K562 (cell line): ENCODE results near the gene KLC1. TPM values are rescaled to one million over a fixed set of nuclear protein-coding genes. Genes with fewer than 3 reads are reported as not detected.

Experiments
- HOXB6 ChIP-seq: fragments of 250-450 bp; sonication (Bioruptor Pico); IDR thresholded peaks from 2 replicates; pipeline ENCODE4 v1.5.1; 2022; ENCODE audit warnings: mild to moderate bottlenecking, borderline replicate concordance
- NR4A1 ChIP-seq, 2 experiments: fragments of 250-450 bp in 1 of 2; fragments of 450-650 bp in 1 of 2; sonication (Bioruptor Pico) in 1 of 2; IDR thresholded peaks; 2 replicates each; pipeline versions ENCODE4 v1.4.0 to v1.6.1; 2016 to 2020; ENCODE audit warnings: mild to moderate bottlenecking in 2 of 2, missing compliant biosample characterization in 1 of 2, missing genetic modification characterization in 1 of 2, moderate library complexity in 1 of 2
- RREB1 ChIP-seq: fragments of 250-450 bp; sonication (Bioruptor Pico); IDR thresholded peaks from 2 replicates; pipeline ENCODE4 v1.4.0; 2020
- polyA plus RNA-seq, 8 experiments: library from polyadenylated mRNA; depleted of rRNA in 4 of 8; stranded (reverse) in 5 of 8; unstranded in 3 of 8; fragments of >200 nt; fragmentation: Nextera tagmentation in 2 of 8; fragmentation: Illumina TruSeq in 1 of 8; extraction: Ambion mirVana in 2 of 8; extraction: Trizol in 1 of 8; gene quantifications; 2 replicates each; pipeline versions ENCODE4 v1.2.1 to v1.2.3, GENCODE V29; 2011 to 2014; ENCODE audit warnings: inconsistent platforms in 1 of 8, missing spikeins in 1 of 8
- total RNA-seq, 7 experiments: library from RNA; depleted of rRNA in 6 of 7; stranded (reverse); fragments of >200 nt in 6 of 7; fragmentation: Illumina TruSeq in 2 of 7; extraction: Trizol in 2 of 7; gene quantifications; 2 replicates each; pipeline versions ENCODE4 v1.2.1 to v1.2.3, GENCODE V29; 2011 to 2021; ENCODE audit warnings: low replicate concordance in 1 of 7
- TF ChIP-seq, protein P1 (sequence below): IDR thresholded peaks from 2 replicates; pipeline ENCODE4 v1.6.1; 2016; ENCODE audit warnings: missing genetic modification characterization, missing compliant biosample characterization
- TF ChIP-seq, protein P2 (sequence below): fragments of 250-450 bp; sonication (Bioruptor Pico); IDR thresholded peaks from 2 replicates; pipeline ENCODE4 v1.8.0; 2021; ENCODE audit warnings: moderate library complexity, mild to moderate bottlenecking, inconsistent platforms
- TF ChIP-seq, protein P3 (sequence below): conservative IDR thresholded peaks from 2 replicates; pipeline ENCODE4 v1.6.1; 2011; ENCODE audit warnings: low read depth, mild to moderate bottlenecking, low read length; ENCODE audit not compliant: control insufficient read depth

The KLC1 gene
- total and polyA plus RNA-seq, 9 of the 15 experiments (the other 6 are each of a cell fraction or from before 2014, with no cell fraction given): 4.9 to 134 (median 54.8) TPM

- TF ChIP-seq NR4A1 (CRISPR knock-in tag; IDR thresholded peaks at IDR 0.05): no peak
- no peak for TF ChIP-seq NR4A1 (tag; IDR thresholded peaks at IDR 0.05)
- no peak for TF ChIP-seq RREB1 (CRISPR knock-in tag)
- TF ChIP-seq, protein P1, sequence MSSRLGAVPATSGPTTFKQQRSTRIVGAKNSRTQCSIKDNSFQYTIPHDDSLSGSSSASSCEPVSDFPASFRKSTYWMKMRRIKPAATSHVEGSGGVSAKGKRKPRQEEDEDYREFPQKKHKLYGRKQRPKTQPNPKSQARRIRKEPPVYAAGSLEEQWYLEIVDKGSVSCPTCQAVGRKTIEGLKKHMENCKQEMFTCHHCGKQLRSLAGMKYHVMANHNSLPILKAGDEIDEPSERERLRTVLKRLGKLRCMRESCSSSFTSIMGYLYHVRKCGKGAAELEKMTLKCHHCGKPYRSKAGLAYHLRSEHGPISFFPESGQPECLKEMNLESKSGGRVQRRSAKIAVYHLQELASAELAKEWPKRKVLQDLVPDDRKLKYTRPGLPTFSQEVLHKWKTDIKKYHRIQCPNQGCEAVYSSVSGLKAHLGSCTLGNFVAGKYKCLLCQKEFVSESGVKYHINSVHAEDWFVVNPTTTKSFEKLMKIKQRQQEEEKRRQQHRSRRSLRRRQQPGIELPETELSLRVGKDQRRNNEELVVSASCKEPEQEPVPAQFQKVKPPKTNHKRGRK (tag): no peak
- no peak for TF ChIP-seq HOXB6 (CRISPR knock-in tag)
- TF ChIP-seq, protein P2, sequence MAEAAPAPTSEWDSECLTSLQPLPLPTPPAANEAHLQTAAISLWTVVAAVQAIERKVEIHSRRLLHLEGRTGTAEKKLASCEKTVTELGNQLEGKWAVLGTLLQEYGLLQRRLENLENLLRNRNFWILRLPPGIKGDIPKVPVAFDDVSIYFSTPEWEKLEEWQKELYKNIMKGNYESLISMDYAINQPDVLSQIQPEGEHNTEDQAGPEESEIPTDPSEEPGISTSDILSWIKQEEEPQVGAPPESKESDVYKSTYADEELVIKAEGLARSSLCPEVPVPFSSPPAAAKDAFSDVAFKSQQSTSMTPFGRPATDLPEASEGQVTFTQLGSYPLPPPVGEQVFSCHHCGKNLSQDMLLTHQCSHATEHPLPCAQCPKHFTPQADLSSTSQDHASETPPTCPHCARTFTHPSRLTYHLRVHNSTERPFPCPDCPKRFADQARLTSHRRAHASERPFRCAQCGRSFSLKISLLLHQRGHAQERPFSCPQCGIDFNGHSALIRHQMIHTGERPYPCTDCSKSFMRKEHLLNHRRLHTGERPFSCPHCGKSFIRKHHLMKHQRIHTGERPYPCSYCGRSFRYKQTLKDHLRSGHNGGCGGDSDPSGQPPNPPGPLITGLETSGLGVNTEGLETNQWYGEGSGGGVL (CRISPR knock-in tag): no peak
- TF ChIP-seq, protein P3, sequence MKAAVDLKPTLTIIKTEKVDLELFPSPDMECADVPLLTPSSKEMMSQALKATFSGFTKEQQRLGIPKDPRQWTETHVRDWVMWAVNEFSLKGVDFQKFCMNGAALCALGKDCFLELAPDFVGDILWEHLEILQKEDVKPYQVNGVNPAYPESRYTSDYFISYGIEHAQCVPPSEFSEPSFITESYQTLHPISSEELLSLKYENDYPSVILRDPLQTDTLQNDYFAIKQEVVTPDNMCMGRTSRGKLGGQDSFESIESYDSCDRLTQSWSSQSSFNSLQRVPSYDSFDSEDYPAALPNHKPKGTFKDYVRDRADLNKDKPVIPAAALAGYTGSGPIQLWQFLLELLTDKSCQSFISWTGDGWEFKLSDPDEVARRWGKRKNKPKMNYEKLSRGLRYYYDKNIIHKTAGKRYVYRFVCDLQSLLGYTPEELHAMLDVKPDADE: no peak
Measured at GRCh38 chr14:103715052-103716000, 86.3 kb downstream of the KLC1 start, which contains the start of the genes XRCC3 and ZFYVE21 (continued).
